HUES64 (cell line): Measurements from ENCODE around the gene CFAP73.

Experiments used
- H3K27ac ChIP-seq: 2 replicates; pipeline ENCODE4 v1.7.0; 2013; ENCODE audit warnings: low read depth, low read length, inconsistent platforms
- H3K27me3 ChIP-seq: 2 replicates; pipeline ENCODE4 v1.6.1; 2013; ENCODE audit warnings: mild to moderate bottlenecking, low read length; ENCODE audit not compliant: insufficient read depth
- H3K36me3 ChIP-seq: 2 replicates; pipeline ENCODE4 v1.6.1; 2013; ENCODE audit warnings: mild to moderate bottlenecking, low read length; ENCODE audit not compliant: insufficient read depth
- H3K4me1 ChIP-seq: 2 replicates; pipeline ENCODE4 v1.6.1; 2013; ENCODE audit warnings: mild to moderate bottlenecking, low read length, moderate library complexity; ENCODE audit not compliant: insufficient read depth
- H3K4me3 ChIP-seq: 2 replicates; pipeline ENCODE4 v1.5.1; 2013; ENCODE audit warnings: mild to moderate bottlenecking, low read length, moderate library complexity
- H3K9ac ChIP-seq: 2 replicates; pipeline ENCODE4 v1.6.1; 2013; ENCODE audit warnings: mild to moderate bottlenecking, low read depth, low read length
- H3K9me3 ChIP-seq: 2 replicates; pipeline ENCODE4 v1.6.1; 2013; ENCODE audit warnings: low read depth, low read length; ENCODE audit not compliant: insufficient read depth
- WGBS: fragments of 150-250, 120-280 bp; methylation state at CpG from one replicate; pipeline ENCODE4 v1.1.7; 2013; ENCODE audit warnings: missing lambda C conversion rate; 5-methylcytosine and 5-hydroxymethylcytosine counted together

CFAP73 gene

DNA sequence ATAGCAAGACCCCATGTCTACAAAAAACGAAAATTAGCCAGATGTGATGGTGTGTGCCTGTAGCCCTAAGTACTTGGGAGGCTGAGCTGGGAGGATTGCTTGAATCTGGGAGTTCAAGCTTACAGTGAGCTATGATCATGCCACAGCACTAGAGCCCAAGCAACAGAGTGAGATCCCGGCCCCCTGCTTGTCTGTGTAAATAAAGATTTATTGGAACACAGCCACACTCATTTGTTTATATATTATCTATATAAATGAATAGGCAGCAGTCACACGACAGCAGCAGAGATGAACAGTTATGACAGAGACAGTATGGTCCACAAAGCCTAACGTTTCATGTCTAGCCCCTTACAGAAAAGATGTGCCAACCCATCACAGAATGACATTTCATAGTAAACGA, 20.9 kb downstream of the CFAP73 start:
- Histone ChIP-seq H3K36me3 (peaks cover 96% of the 10 kb centered on the region), H3K27ac (no peak overlapping the region), H3K4me3 (no peak overlapping the region), H3K27me3 (no peaks in the 10 kb centered on the region), H3K4me1 (no peaks in the 10 kb centered on the region), H3K9ac (no peak overlapping the region), H3K9me3 (no peaks in the 10 kb centered on the region)
- 98% methylated on average over 3 of the region's 5 CpGs for WGBS

DNA sequence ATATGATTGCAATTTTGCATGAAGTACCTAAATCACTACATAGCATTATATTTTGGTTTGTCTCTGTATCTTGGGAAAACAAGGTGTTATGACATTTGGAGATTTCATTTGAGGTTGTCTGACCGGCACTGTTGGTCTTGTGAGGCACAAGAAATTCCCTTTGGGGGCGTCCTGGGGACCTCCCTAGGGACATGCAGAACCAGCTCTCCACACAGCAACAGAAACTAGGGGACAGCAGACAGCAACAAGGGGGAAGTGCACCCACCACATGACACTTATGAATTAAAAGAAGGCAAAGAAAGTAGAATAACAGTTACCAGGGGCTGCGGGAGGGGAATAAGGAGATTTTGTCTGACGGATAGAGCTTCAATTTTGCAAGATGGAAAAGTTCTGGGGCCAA, 21.4 kb downstream of the CFAP73 start:
- H3K27me3 ChIP-seq = no peaks in the 10 kb centered on the region
- no peaks in the 10 kb centered on the region for H3K9me3 ChIP-seq
- no peak overlapping the region for H3K9ac ChIP-seq
- no peak overlapping the region for H3K4me3 ChIP-seq
- H3K36me3 ChIP-seq = peaks cover 92% of the 10 kb centered on the region
- H3K4me1 ChIP-seq = no peaks in the 10 kb centered on the region
- no peak overlapping the region for H3K27ac ChIP-seq
- 97% methylated on average over 4 of the region's 4 CpGs for WGBS

DNA sequence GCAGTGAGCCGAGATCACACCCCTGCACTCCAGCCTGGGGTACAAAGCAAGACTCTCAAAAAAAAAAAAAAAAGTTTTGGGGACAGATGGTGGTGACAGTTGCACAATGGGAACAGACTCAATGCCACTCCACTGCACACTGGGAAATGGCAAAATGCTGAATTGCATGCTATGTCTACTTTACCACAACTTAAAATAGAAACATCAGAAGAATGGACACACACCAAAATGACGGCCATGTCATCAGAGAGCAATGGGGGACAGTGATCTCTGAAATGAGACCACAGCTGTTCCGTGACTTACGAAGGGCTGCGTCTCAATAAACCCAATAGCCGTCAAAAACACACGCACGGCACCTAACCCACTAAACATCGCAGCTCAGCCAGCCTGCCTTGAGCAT, 22.0 kb downstream of the CFAP73 start:
- Histone ChIP-seq H3K36me3 (peaks cover 92% of the 10 kb centered on the region), H3K4me3 (no peak overlapping the region), H3K4me1 (no peaks in the 10 kb centered on the region), H3K9ac (no peak overlapping the region), H3K27me3 (no peaks in the 10 kb centered on the region), H3K9me3 (no peaks in the 10 kb centered on the region), H3K27ac (no peak overlapping the region)
- whole genome bisulfite sequencing = 97% methylated on average over 9 of the region's 9 CpGs

DNA sequence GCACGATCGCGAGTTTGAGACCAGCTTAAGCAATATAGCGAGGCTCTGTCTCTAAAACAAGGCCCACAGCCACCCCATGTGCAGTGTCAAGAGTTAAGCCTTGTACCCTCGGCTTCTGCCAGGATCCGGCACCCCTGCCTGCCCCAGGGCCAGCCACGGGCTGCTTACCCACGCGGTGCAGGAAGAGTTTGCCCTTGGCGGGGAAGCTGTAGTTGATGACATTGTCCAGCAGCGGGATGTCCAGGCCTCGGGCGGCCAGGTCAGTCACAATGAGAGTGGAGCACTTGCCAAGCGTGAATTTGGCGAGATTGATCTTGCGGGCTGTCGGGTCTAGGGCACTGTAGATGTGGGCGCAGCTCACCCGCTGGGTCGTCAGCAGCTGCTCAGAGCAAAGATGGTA, 22.7 kb downstream of the CFAP73 start:
- WGBS = 96% methylated on average over 20 of the region's 20 CpGs
- H3K27me3 ChIP-seq = no peaks in the 10 kb centered on the region
- H3K36me3 ChIP-seq = peaks cover 92% of the 10 kb centered on the region
- H3K4me3 ChIP-seq = no peak overlapping the region
- H3K9ac ChIP-seq = no peak overlapping the region
- H3K4me1 ChIP-seq = no peaks in the 10 kb centered on the region
- no peaks in the 10 kb centered on the region for H3K9me3 ChIP-seq
- no peak overlapping the region for H3K27ac ChIP-seq

DNA sequence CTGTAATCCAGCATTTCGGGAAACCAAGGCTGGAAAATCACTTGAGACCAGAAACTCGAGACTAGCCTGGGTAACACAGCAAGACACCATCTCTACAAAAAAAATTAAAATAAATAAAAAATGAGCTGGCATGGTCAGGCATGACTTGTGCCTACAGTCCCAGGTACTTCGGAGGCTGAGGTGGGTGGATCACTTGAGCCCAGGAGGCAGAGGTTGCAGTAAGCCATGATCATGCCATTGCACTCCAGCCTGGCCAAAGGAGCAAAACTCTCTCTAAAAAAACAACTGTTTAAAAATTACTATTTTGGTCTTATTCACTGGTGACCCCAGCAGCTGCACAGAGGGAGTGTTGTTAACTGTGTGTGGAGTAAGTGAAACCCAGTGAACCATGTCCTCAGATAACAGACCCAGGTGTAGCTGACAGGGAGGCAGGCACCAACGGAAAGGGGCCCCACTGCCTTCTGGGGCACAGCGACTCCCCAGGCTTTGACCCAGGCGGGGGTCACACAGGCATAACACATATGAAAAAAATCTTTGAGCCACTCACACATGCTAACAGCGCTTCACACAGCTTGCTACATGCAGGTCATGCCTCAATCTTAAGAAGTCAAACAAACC, 23.7 kb downstream of the CFAP73 start:
- no peak overlapping the region for H3K4me3 ChIP-seq
- H3K27ac ChIP-seq = no peak overlapping the region
- no peaks in the 10 kb centered on the region for H3K9me3 ChIP-seq
- WGBS = 95% methylated on average over 7 of the region's 7 CpGs
- peaks cover 92% of the 10 kb centered on the region for H3K36me3 ChIP-seq
- H3K4me1 ChIP-seq = no peaks in the 10 kb centered on the region
- H3K27me3 ChIP-seq = no peaks in the 10 kb centered on the region
- H3K9ac ChIP-seq = no peak overlapping the region

DNA sequence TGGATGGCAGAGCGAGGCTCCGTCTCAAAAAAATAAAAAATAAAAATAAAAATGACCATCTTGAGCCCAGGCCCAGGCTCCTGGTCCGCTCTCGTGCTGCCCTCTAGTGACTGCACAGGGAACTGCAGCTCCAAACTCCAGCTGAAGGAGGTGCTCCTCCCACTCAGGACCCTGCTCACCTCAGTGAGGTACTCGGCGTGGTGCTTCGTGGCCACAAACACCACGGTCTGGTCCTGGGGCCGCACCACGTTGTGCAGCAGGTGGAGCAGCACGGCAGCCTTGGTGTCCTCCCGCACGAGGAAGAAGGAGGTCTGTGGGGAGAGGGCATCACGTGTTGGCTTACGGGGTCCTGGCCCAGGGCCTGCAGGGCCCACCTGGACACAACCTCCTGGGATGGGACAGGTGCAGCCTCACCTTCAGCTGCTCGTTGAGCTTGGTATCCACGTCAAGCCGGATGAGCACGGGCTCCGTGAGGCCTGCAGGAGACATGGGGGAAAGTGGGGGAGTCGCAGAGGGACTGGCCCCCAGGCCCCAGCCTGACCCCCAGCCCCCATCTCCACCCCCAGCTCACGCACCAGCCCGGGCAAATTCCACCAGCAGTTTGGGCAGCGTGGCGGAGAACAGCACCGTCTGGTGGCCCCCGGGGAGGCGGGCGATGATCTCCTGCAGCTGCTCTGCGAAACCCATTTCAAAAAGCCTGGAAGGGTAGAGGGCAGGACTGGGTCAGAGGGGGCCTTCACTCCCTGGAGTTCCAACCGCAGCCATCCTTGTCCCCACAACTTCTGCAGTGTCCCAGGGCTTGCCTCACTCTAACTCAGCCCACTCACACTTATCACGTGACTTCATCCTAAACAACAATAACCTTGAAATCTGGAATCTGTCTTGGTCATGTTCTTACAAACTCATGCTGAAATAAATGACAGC, 25.2 kb downstream of the CFAP73 start:
- no peaks in the 10 kb centered on the region for H3K9me3 ChIP-seq
- no peaks in the 10 kb centered on the region for H3K4me1 ChIP-seq
- no peak overlapping the region for H3K4me3 ChIP-seq
- 77% methylated on average over 32 of the region's 32 CpGs for WGBS
- no peak overlapping the region for H3K9ac ChIP-seq
- H3K27ac ChIP-seq = no peak overlapping the region
- H3K36me3 ChIP-seq = peaks cover 92% of the 10 kb centered on the region
- H3K27me3 ChIP-seq = no peaks in the 10 kb centered on the region

DNA sequence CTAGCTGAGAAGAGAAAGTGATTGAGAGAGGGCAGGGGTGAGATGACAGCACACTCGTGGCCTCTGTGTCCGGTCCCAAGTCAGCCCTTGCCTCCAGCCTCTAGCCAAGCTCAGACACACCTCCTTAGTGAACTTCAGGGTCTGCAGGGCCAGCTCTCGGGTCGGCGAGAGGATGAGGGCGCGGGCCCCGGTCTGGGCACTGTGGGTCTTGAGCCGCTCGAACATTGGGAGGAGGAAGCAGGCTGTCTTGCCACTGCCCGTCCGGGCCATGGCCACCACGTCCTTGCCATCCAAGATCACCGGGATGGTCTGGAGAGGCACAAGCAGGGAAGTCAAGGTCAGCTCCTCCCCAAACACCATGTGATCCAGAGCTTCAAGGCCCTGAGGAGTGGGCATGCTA, 29.5 kb downstream of the CFAP73 start:
- H3K27ac ChIP-seq = no peak overlapping the region

DNA sequence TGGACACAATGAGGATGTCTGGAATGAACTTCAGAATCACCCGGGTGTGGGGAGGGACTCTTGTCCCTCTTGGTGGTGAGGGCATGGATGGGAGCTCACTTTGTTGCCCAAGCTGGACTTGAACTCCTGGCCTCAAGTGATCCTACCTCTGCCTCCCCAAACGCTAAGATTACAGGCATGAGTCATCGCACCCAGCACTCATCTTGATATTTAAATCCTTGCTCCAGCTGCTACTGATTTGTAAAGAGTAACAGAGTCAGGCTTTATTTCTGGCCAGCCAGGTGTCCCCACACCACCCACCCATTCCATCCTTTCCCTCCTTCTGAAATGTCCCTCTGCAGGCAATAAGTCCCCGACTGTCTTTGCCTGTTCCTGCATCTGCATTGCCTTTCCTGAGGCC, 30.8 kb downstream of the CFAP73 start:
- WGBS = 86% methylated on average over 4 of the region's 4 CpGs
- H3K9ac ChIP-seq = no peak overlapping the region
- no peaks in the 10 kb centered on the region for H3K27me3 ChIP-seq
- no peaks in the 10 kb centered on the region for H3K9me3 ChIP-seq
- H3K27ac ChIP-seq = no peak overlapping the region
- no peaks in the 10 kb centered on the region for H3K4me1 ChIP-seq
- H3K36me3 ChIP-seq = peaks cover 61% of the 10 kb centered on the region
- no peak overlapping the region for H3K4me3 ChIP-seq

More for the DNA sequence above, 29.5 kb downstream of the CFAP73 start:
- WGBS = 97% methylated on average over 14 of the region's 14 CpGs
- Histone ChIP-seq H3K9me3 (no peaks in the 10 kb centered on the region), H3K27me3 (no peaks in the 10 kb centered on the region), H3K9ac (no peak overlapping the region), H3K36me3 (peaks cover 71% of the 10 kb centered on the region), H3K4me1 (no peaks in the 10 kb centered on the region), H3K4me3 (no peak overlapping the region)

DNA sequence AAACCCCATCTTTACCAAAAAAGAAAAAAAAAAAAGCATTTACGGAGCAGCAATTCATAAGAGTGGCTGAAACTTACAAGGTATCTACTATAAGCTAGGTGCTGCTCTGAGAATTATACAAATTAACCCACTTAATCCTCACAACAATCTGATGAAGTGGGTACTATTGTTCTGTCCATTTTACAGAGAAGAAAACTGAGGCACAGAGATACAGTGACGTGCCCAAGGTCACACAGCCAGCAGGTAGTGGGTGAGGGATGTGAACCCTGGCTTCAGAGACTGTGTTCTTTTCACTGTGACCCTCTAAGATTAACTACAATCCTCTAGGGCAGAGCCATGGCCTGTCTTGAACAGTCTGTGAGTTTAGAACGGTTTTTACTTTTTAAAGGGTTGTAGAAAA, 32.5 kb downstream of the CFAP73 start:
- H3K4me1 ChIP-seq = no peaks in the 10 kb centered on the region; the same call in 1 of the 2 replicates
- no peak overlapping the region for H3K27ac ChIP-seq
- H3K36me3 ChIP-seq = peaks cover 52% of the 10 kb centered on the region
- no peaks in the 10 kb centered on the region for H3K9me3 ChIP-seq
- no peaks in the 10 kb centered on the region for H3K27me3 ChIP-seq
- 93% methylated on average over 1 of the region's 3 CpGs for WGBS
- H3K9ac ChIP-seq = no peak overlapping the region
- H3K4me3 ChIP-seq = no peak overlapping the region

DNA sequence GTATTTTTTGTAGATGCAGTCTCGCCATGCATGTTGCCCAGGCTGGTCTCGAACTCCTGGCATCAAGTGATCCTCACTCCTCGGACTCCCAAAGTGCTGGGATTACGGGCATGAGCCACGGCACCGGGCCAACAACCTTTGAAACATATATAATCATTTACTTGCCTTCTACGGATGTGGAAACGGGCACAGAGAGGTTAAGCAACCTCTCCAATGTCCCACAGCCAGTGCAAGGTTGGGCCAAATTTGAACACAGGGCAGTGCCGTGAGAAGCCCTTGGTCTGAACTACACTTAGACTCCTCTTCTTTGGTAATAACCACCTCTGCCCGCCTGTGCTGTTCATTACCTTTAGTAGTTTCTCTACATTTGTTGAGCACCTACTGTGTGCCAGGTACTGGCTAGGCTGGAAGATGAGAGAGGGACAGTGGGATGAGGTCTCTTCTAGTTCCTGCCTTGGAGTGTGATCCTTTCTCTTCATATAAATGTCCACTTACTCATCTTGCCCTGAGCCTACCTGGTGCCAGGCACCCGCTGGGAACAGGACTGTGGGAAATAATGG, 33.6 kb downstream of the CFAP73 start:
- WGBS = 95% methylated on average over 11 of the region's 11 CpGs
- peaks cover 48% of the 10 kb centered on the region for H3K36me3 ChIP-seq
- no peaks in the 10 kb centered on the region for H3K9me3 ChIP-seq
- no peaks in the 10 kb centered on the region; the same call in 1 of the 2 replicates for H3K4me1 ChIP-seq
- H3K27me3 ChIP-seq = no peaks in the 10 kb centered on the region
- no peak overlapping the region for H3K9ac ChIP-seq
- H3K4me3 ChIP-seq = no peak overlapping the region
- no peak overlapping the region for H3K27ac ChIP-seq
